ENCODE data around the gene LMO3. TPM values are rescaled to one million over a fixed set of nuclear protein-coding genes. Genes with fewer than 3 reads are reported as not detected.

LMO3 gene
- total and polyA plus RNA-seq, 12 donors: 0.17 to 3.2 (median 1.4) TPM

- DNase-seq (no peak), ATAC-seq (no peak)
- Histone ChIP-seq H3K27me3 (no peaks in the 10 kb centered on the region), H3K4me1 (no peaks in the 10 kb centered on the region), H3K4me3 (no peak overlapping the region), H3K9me3 (no peaks in the 10 kb centered on the region), H3K27ac (no peak overlapping the region), H3K36me3 (no peaks in the 10 kb centered on the region)
- intact Hi-C loops (cut with DNase I): no loop called here
- WGBS, 2 donors: 30 to 35% methylated on average over 2 of the region's 2 CpGs
- TF ChIP-seq CTCF (IDR thresholded peaks at IDR 0.05): no peak
These were observed 12.4 kb downstream of the LMO3 start for GRCh38 chr12:16593546-16593945.

- no peaks in the 10 kb centered on the region for H3K36me3 ChIP-seq
- no peak overlapping the region for H3K27ac ChIP-seq
- ATAC-seq: no peak
- H3K27me3 ChIP-seq: no peaks in the 10 kb centered on the region
- DNase-seq: no peak
- H3K4me3 ChIP-seq: no peak overlapping the region
- no peaks in the 10 kb centered on the region for H3K4me1 ChIP-seq
- WGBS, 2 donors: 86% methylated on average over 3 of the region's 3 CpGs
- TF ChIP-seq CTCF (IDR thresholded peaks at IDR 0.05): no peak
- no peaks in the 10 kb centered on the region for H3K9me3 ChIP-seq
- intact Hi-C loops (cut with DNase I): no loop called here
These were observed 15.3 kb downstream of the LMO3 start for GRCh38 chr12:16590645-16591044.

GRCh38 chr12:16588812-16589211 lies 17.1 kb downstream of the LMO3 start:
- WGBS, 2 donors: 76 to 78% methylated on average over 6 of the region's 6 CpGs
- H3K4me1 ChIP-seq: no peaks in the 10 kb centered on the region
- intact Hi-C loops (cut with DNase I): no loop called here
- no peak overlapping the region for H3K4me3 ChIP-seq
- H3K36me3 ChIP-seq: no peaks in the 10 kb centered on the region
- no peaks in the 10 kb centered on the region for H3K9me3 ChIP-seq
- no peak for DNase-seq
- H3K27me3 ChIP-seq: no peaks in the 10 kb centered on the region
- ATAC-seq: no peak
- no peak overlapping the region for H3K27ac ChIP-seq
- TF ChIP-seq CTCF (IDR thresholded peaks at IDR 0.05): no peak

GRCh38 chr12:16587514-16587913 lies 18.4 kb downstream of the LMO3 start:
- 77 to 82% methylated on average over 1 of the region's 1 CpG for WGBS, 2 donors
- Histone ChIP-seq H3K9me3 (no peaks in the 10 kb centered on the region), H3K4me3 (no peak overlapping the region), H3K27ac (peak overlapping the region in 2 of 10 donors; percentile 5 to 6), H3K4me1 (no peaks in the 10 kb centered on the region), H3K27me3 (no peaks in the 10 kb centered on the region), H3K36me3 (no peaks in the 10 kb centered on the region)
- intact Hi-C loops (cut with DNase I): no loop called here
- DNase-seq (no peak), ATAC-seq (no peak)
- no peak for TF ChIP-seq CTCF (IDR thresholded peaks at IDR 0.05)

GRCh38 chr12:16587110-16587453 lies 18.9 kb downstream of the LMO3 start:
- no peaks in the 10 kb centered on the region for H3K36me3 ChIP-seq
- intact Hi-C loops (cut with DNase I): no loop called here
- ATAC-seq (peak in 1 of 8 donors; percentile 54), DNase-seq (no peak)
- no peak for TF ChIP-seq CTCF (IDR thresholded peaks at IDR 0.05)
- H3K9me3 ChIP-seq: peaks cover 0 to 4% (median 0%) of the 10 kb centered on the region in 11 donors
- peak overlapping the region in 3 of 10 donors; percentile 5 to 33 (median 32) for H3K27ac ChIP-seq
- whole genome bisulfite sequencing, 2 donors: 60 to 66% methylated on average over 3 of the region's 3 CpGs
- no peaks in the 10 kb centered on the region for H3K27me3 ChIP-seq
- H3K4me3 ChIP-seq: no peak overlapping the region
- no peaks in the 10 kb centered on the region for H3K4me1 ChIP-seq
